IgD-negative memory B cell (primary cell): ENCODE data around the gene ADAM19. TPM values are rescaled to one million over a fixed set of nuclear protein-coding genes. Genes with fewer than 3 reads are reported as not detected.
"Not testable (repeated sequence)": the region's sequence is repeated elsewhere in the genome, so short reads cannot be mapped to it uniquely, and the experiment has no call there.

Experiments used
- H3K27ac Mint-ChIP-seq, 3 donors: one replicate each; pipeline ENCODE4 v1.8.0; 2020 to 2022; ENCODE audit warnings: mild to moderate bottlenecking in 3 of 3, mixed read lengths in 3 of 3, moderate library complexity in 1 of 3
- H3K27me3 Mint-ChIP-seq: one replicate; pipeline ENCODE4 v1.8.0; 2021; ENCODE audit warnings: mixed read lengths
- H3K36me3 Mint-ChIP-seq: one replicate; pipeline ENCODE4 v1.8.0; 2020; ENCODE audit warnings: mild to moderate bottlenecking, mixed read lengths
- H3K4me1 Mint-ChIP-seq, 3 donors: one replicate each; pipeline ENCODE4 v1.8.0; 2020 to 2022; ENCODE audit warnings: mixed read lengths in 3 of 3, mild to moderate bottlenecking in 1 of 3
- H3K4me3 Mint-ChIP-seq, 4 donors: one replicate each; pipeline ENCODE4 v1.8.0; 2020 to 2022; ENCODE audit warnings: mild to moderate bottlenecking in 4 of 4, mixed read lengths in 4 of 4, moderate library complexity in 3 of 4
- H3K9me3 Mint-ChIP-seq, 3 donors: one replicate each; pipeline ENCODE4 v1.8.0; 2020 to 2021; ENCODE audit warnings: mixed read lengths in 3 of 3, mild to moderate bottlenecking in 1 of 3
- polyA plus RNA-seq: library from polyadenylated mRNA; unstranded; fragments of 300-500 nt; fragmentation: Illumina TruSeq; gene quantifications from one replicate; pipeline ENCODE4 v1.2.3, GENCODE V29; 2021

ADAM19 gene
- polyA plus RNA-seq, 1 donor from 2014 or later: 45.1 TPM

- no peaks in the 10 kb centered on the region for H3K27me3 Mint-ChIP-seq
- H3K9me3 Mint-ChIP-seq: peaks cover 0 to 4% (median 0%) of the 10 kb centered on the region in 3 donors
- H3K36me3 Mint-ChIP-seq: peaks cover 18% of the 10 kb centered on the region
- H3K4me3 Mint-ChIP-seq: peak overlapping the region in 2 of 4 donors; percentile 32 to 43
- peaks cover 13 to 43% (median 29%) of the 10 kb centered on the region in 3 donors for H3K4me1 Mint-ChIP-seq
- H3K27ac Mint-ChIP-seq: peak overlapping the region in 2 of 3 donors; percentile 87 to 93
Measured at GRCh38 chr5:157492886-157493285, 82.7 kb downstream of the ADAM19 start.

- peak overlapping the region in 2 of 3 donors; percentile 71 to 99 for H3K27ac Mint-ChIP-seq
- peaks cover 24% of the 10 kb centered on the region for H3K36me3 Mint-ChIP-seq
- H3K27me3 Mint-ChIP-seq: no peaks in the 10 kb centered on the region
- H3K9me3 Mint-ChIP-seq: peaks cover 0 to 4% (median 0%) of the 10 kb centered on the region in 3 donors
- H3K4me3 Mint-ChIP-seq: peak overlapping the region in 3 of 4 donors; percentile 10 to 46 (median 45)
- H3K4me1 Mint-ChIP-seq: peaks cover 27 to 50% (median 40%) of the 10 kb centered on the region in 3 donors
Measured at GRCh38 chr5:157491471-157491995, 84.0 kb downstream of the ADAM19 start.

GRCh38 chr5:157487358-157487757, 88.2 kb downstream of the ADAM19 start:
- Mint-ChIP-seq H3K27me3 (no peaks in the 10 kb centered on the region), H3K36me3 (peaks cover 30% of the 10 kb centered on the region), H3K9me3 (peaks cover 0 to 2% (median 0%) of the 10 kb centered on the region in 3 donors), H3K27ac (peak overlapping the region; percentile 98 to 100 (median 99)), H3K4me3 (peak overlapping the region; percentile 54 to 95 (median 80)), H3K4me1 (peaks cover 41 to 67% (median 55%) of the 10 kb centered on the region in 3 donors)

GRCh38 chr5:157486861-157487260, 88.7 kb downstream of the ADAM19 start:
- peaks cover 0 to 2% (median 0%) of the 10 kb centered on the region in 3 donors for H3K9me3 Mint-ChIP-seq
- peaks cover 33% of the 10 kb centered on the region for H3K36me3 Mint-ChIP-seq
- no peaks in the 10 kb centered on the region for H3K27me3 Mint-ChIP-seq
- peaks cover 46 to 72% (median 58%) of the 10 kb centered on the region in 3 donors for H3K4me1 Mint-ChIP-seq
- peak overlapping the region; percentile 54 to 95 (median 80) for H3K4me3 Mint-ChIP-seq
- H3K27ac Mint-ChIP-seq: peak overlapping the region; percentile 98 to 100 (median 99)

- H3K9me3 Mint-ChIP-seq: peaks cover 0 to 2% (median 0%) of the 10 kb centered on the region in 3 donors
- peaks cover 35% of the 10 kb centered on the region for H3K36me3 Mint-ChIP-seq
- H3K27ac Mint-ChIP-seq: peak overlapping the region; percentile 98 to 100 (median 99)
- peak overlapping the region; percentile 34 to 95 (median 80) for H3K4me3 Mint-ChIP-seq
- H3K4me1 Mint-ChIP-seq: peaks cover 50 to 74% (median 61%) of the 10 kb centered on the region in 3 donors
- no peaks in the 10 kb centered on the region for H3K27me3 Mint-ChIP-seq
Measured at GRCh38 chr5:157486221-157486681, 89.3 kb downstream of the ADAM19 start.

GRCh38 chr5:157485811-157486210, 89.8 kb downstream of the ADAM19 start:
- Mint-ChIP-seq H3K27ac (peak overlapping the region; percentile 98 to 100 (median 99)), H3K27me3 (no peaks in the 10 kb centered on the region), H3K36me3 (peaks cover 37% of the 10 kb centered on the region), H3K4me1 (peaks cover 53 to 74% (median 64%) of the 10 kb centered on the region in 3 donors), H3K9me3 (peaks cover 0 to 2% (median 0%) of the 10 kb centered on the region in 3 donors), H3K4me3 (peak overlapping the region; percentile 35 to 95 (median 82))

GRCh38 chr5:157485340-157485739, 90.2 kb downstream of the ADAM19 start:
- Mint-ChIP-seq H3K4me1 (peaks cover 53 to 75% (median 64%) of the 10 kb centered on the region in 3 donors), H3K4me3 (peak overlapping the region; percentile 35 to 95 (median 82)), H3K27ac (peak overlapping the region; percentile 98 to 100 (median 99)), H3K27me3 (no peaks in the 10 kb centered on the region), H3K9me3 (peaks cover 0 to 2% (median 0%) of the 10 kb centered on the region in 3 donors), H3K36me3 (peaks cover 37% of the 10 kb centered on the region)

- H3K27me3 Mint-ChIP-seq: no peaks in the 10 kb centered on the region
- H3K27ac Mint-ChIP-seq: peak overlapping the region; percentile 98 to 100 (median 99)
- H3K4me1 Mint-ChIP-seq: peaks cover 57 to 74% (median 63%) of the 10 kb centered on the region in 3 donors
- H3K4me3 Mint-ChIP-seq: peak overlapping the region in 2 of 4 donors; percentile 72 to 77
- H3K9me3 Mint-ChIP-seq: peaks cover 0 to 2% (median 0%) of the 10 kb centered on the region in 3 donors
- H3K36me3 Mint-ChIP-seq: peaks cover 33% of the 10 kb centered on the region
Measured at GRCh38 chr5:157484768-157485167, 90.8 kb downstream of the ADAM19 start.

- Mint-ChIP-seq H3K36me3 (peaks cover 28% of the 10 kb centered on the region), H3K4me1 (peaks cover 67 to 83% (median 67%) of the 10 kb centered on the region in 3 donors), H3K27ac (peak overlapping the region; percentile 7 to 99 (median 88))
- not testable (repeated sequence) for H3K27me3 Mint-ChIP-seq, H3K9me3 Mint-ChIP-seq, H3K4me3 Mint-ChIP-seq
Measured at GRCh38 chr5:157482702-157483101, 92.9 kb downstream of the ADAM19 start.

- H3K9me3 Mint-ChIP-seq: peaks cover 0 to 2% (median 0%) of the 10 kb centered on the region in 3 donors
- peak overlapping the region; percentile 78 to 99 (median 95) for H3K27ac Mint-ChIP-seq
- peak overlapping the region in 3 of 4 donors; percentile 62 to 92 (median 86) for H3K4me3 Mint-ChIP-seq
- peaks cover 26% of the 10 kb centered on the region for H3K36me3 Mint-ChIP-seq
- H3K4me1 Mint-ChIP-seq: peaks cover 64 to 81% (median 67%) of the 10 kb centered on the region in 3 donors
- H3K27me3 Mint-ChIP-seq: no peaks in the 10 kb centered on the region
Measured at GRCh38 chr5:157481666-157482065, 93.9 kb downstream of the ADAM19 start.

GRCh38 chr5:157481265-157481664, 94.3 kb downstream of the ADAM19 start:
- peak overlapping the region; percentile 78 to 99 (median 95) for H3K27ac Mint-ChIP-seq
- H3K9me3 Mint-ChIP-seq: peaks cover 0 to 2% (median 0%) of the 10 kb centered on the region in 3 donors
- H3K4me3 Mint-ChIP-seq: peak overlapping the region; percentile 27 to 92 (median 62)
- H3K27me3 Mint-ChIP-seq: no peaks in the 10 kb centered on the region
- peaks cover 26% of the 10 kb centered on the region for H3K36me3 Mint-ChIP-seq
- H3K4me1 Mint-ChIP-seq: peaks cover 61 to 77% (median 64%) of the 10 kb centered on the region in 3 donors

- H3K4me1 Mint-ChIP-seq: peaks cover 52 to 64% (median 58%) of the 10 kb centered on the region in 3 donors
- H3K27me3 Mint-ChIP-seq: no peaks in the 10 kb centered on the region
- peak overlapping the region in 3 of 4 donors; percentile 63 to 80 (median 75) for H3K4me3 Mint-ChIP-seq
- H3K9me3 Mint-ChIP-seq: peaks cover 0 to 2% (median 0%) of the 10 kb centered on the region in 3 donors
- H3K27ac Mint-ChIP-seq: peak overlapping the region; percentile 92 to 99 (median 94)
- H3K36me3 Mint-ChIP-seq: peaks cover 24% of the 10 kb centered on the region
Measured at GRCh38 chr5:157479612-157480510, 95.7 kb downstream of the ADAM19 start.

GRCh38 chr5:157479166-157479565, 96.4 kb downstream of the ADAM19 start:
- H3K36me3 Mint-ChIP-seq: peaks cover 23% of the 10 kb centered on the region
- H3K27me3 Mint-ChIP-seq: no peaks in the 10 kb centered on the region
- H3K4me3 Mint-ChIP-seq: peak overlapping the region in 3 of 4 donors; percentile 63 to 80 (median 75)
- peak overlapping the region; percentile 91 to 99 (median 94) for H3K27ac Mint-ChIP-seq
- peaks cover 0 to 2% (median 0%) of the 10 kb centered on the region in 3 donors for H3K9me3 Mint-ChIP-seq
- H3K4me1 Mint-ChIP-seq: peaks cover 48 to 60% (median 58%) of the 10 kb centered on the region in 3 donors

- peaks cover 0 to 2% (median 0%) of the 10 kb centered on the region in 3 donors for H3K9me3 Mint-ChIP-seq
- H3K27ac Mint-ChIP-seq: peak overlapping the region; percentile 91 to 99 (median 94)
- H3K36me3 Mint-ChIP-seq: peaks cover 20% of the 10 kb centered on the region
- H3K4me1 Mint-ChIP-seq: peaks cover 46 to 56% (median 55%) of the 10 kb centered on the region in 3 donors
- no peaks in the 10 kb centered on the region for H3K27me3 Mint-ChIP-seq
- peak overlapping the region in 3 of 4 donors; percentile 63 to 83 (median 75) for H3K4me3 Mint-ChIP-seq
Measured at GRCh38 chr5:157478726-157479125, 96.8 kb downstream of the ADAM19 start.
